K562 (cell line): ENCODE measurements around the gene CFAP141. TPM values are rescaled to one million over a fixed set of nuclear protein-coding genes. Genes with fewer than 3 reads are reported as not detected.
A peak's percentile ranks its signal among the peaks of the same experiment; 100 is the strongest.

ENCODE experiments used
- DEAF1 ChIP-seq: fragments of 450-650 bp; formaldehyde crosslinking; IDR thresholded peaks from 2 replicates; pipeline ENCODE4 v1.4.0; 2020; ENCODE audit warnings: mild to moderate bottlenecking, moderate library complexity
- ELF2 ChIP-seq: fragments of 250-450 bp; sonication (Bioruptor Pico); IDR thresholded peaks from 2 replicates; pipeline ENCODE4 v1.5.0; 2021; ENCODE audit warnings: mild to moderate bottlenecking
- HDAC3 ChIP-seq: fragments of 450-650 bp; IDR thresholded peaks from 2 replicates; pipeline ENCODE4 v1.6.1; 2018; ENCODE audit warnings: borderline replicate concordance, mild to moderate bottlenecking, moderate library complexity; ENCODE audit not compliant: partially characterized antibody
- HDAC8 ChIP-seq: fragments of 450-650 bp; IDR thresholded peaks from 2 replicates; pipeline ENCODE4 v1.6.1; 2016; ENCODE audit warnings: mild to moderate bottlenecking, missing genetic modification characterization, moderate library complexity, missing compliant biosample characterization
- HOXB6 ChIP-seq: fragments of 250-450 bp; sonication (Bioruptor Pico); IDR thresholded peaks from 2 replicates; pipeline ENCODE4 v1.5.1; 2022; ENCODE audit warnings: mild to moderate bottlenecking, borderline replicate concordance
- KDM4B ChIP-seq, 2 experiments: fragments of 450-650 bp in 1 of 2; sonication (generic) in 1 of 2; IDR thresholded peaks; 2 replicates each; pipeline ENCODE4 v1.6.1; 2016 to 2017; ENCODE audit warnings: borderline replicate concordance in 2 of 2, antibody characterized with exemption in 1 of 2, low read depth in 1 of 2, mild to moderate bottlenecking in 1 of 2
- MEF2D ChIP-seq: conservative IDR thresholded peaks from 2 replicates; pipeline ENCODE4 v1.6.1; 2016; ENCODE audit warnings: low read depth, missing genetic modification characterization, missing compliant biosample characterization
- NCOA1 ChIP-seq: fragments of 450-650 bp; IDR thresholded peaks from 2 replicates; pipeline ENCODE4 v1.6.1; 2016; ENCODE audit warnings: low read depth
- PHF21A ChIP-seq: fragments of 450-650 bp; IDR thresholded peaks from 2 replicates; pipeline ENCODE4 v1.6.1; 2017; ENCODE audit warnings: low read depth, borderline replicate concordance
- PREB ChIP-seq: sonication (generic); formaldehyde crosslinking; IDR thresholded peaks from 2 replicates; pipeline ENCODE4 v1.8.1; 2023; ENCODE audit warnings: mild to moderate bottlenecking, missing genetic modification reagents
- SAP30 ChIP-seq: fragments of 200-600 bp; sonication (generic); IDR thresholded peaks from 2 replicates; pipeline ENCODE4 v1.6.1; 2012; ENCODE audit warnings: borderline replicate concordance, low read depth, mild to moderate bottlenecking, moderate library complexity, low read length, control low read depth, inconsistent platforms; ENCODE audit not compliant: insufficient read depth, poor library complexity, severe bottlenecking
- SOX6 ChIP-seq: fragments of 450-650 bp; IDR thresholded peaks from 2 replicates; pipeline ENCODE4 v1.6.1; 2014; ENCODE audit warnings: mild to moderate bottlenecking
- SREBF1 ChIP-seq: fragments of 150-350 bp; IDR thresholded peaks from 2 replicates; pipeline ENCODE4 v1.6.1; 2014; ENCODE audit warnings: antibody characterized with exemption, low read depth, low read length, borderline replicate concordance
- SUPT5H ChIP-seq: fragments of 450-650 bp; IDR thresholded peaks from 2 replicates; pipeline ENCODE4 v1.6.1; 2016
- VEZF1 ChIP-seq: fragments of 200-800 bp; sonication (Bioruptor generic); IDR thresholded peaks from 2 replicates; pipeline ENCODE4 v1.6.1; 2017; ENCODE audit warnings: missing genetic modification characterization, missing compliant biosample characterization
- ZKSCAN8 ChIP-seq: fragments of 200-800 bp; sonication (Bioruptor generic); IDR thresholded peaks from 2 replicates; pipeline ENCODE4 v1.6.1; 2016; ENCODE audit warnings: missing genetic modification characterization, missing compliant biosample characterization
- ZNF431 ChIP-seq: sonication (generic); formaldehyde crosslinking; IDR thresholded peaks from 2 replicates; pipeline ENCODE4 v1.8.0; 2022; ENCODE audit warnings: mild to moderate bottlenecking, missing genetic modification reagents
- ZNF436 ChIP-seq: fragments of 250-450, 450-650 bp; sonication (Bioruptor Pico); formaldehyde crosslinking; IDR thresholded peaks from 2 replicates; pipeline ENCODE4 v1.7.0; 2020; ENCODE audit warnings: mild to moderate bottlenecking
- ZNF507 ChIP-seq: conservative IDR thresholded peaks from 2 replicates; pipeline ENCODE4 v1.6.1; 2017; ENCODE audit warnings: missing genetic modification characterization, missing compliant biosample characterization
- polyA plus RNA-seq, 8 experiments: library from polyadenylated mRNA; depleted of rRNA in 4 of 8; stranded (reverse) in 5 of 8; unstranded in 3 of 8; fragments of >200 nt; fragmentation: Nextera tagmentation in 2 of 8; fragmentation: Illumina TruSeq in 1 of 8; extraction: Ambion mirVana in 2 of 8; extraction: Trizol in 1 of 8; gene quantifications; 2 replicates each; pipeline versions ENCODE4 v1.2.1 to v1.2.3, GENCODE V29; 2011 to 2014; ENCODE audit warnings: inconsistent platforms in 1 of 8, missing spikeins in 1 of 8
- total RNA-seq, 7 experiments: library from RNA; depleted of rRNA in 6 of 7; stranded (reverse); fragments of >200 nt in 6 of 7; fragmentation: Illumina TruSeq in 2 of 7; extraction: Trizol in 2 of 7; gene quantifications; 2 replicates each; pipeline versions ENCODE4 v1.2.1 to v1.2.3, GENCODE V29; 2011 to 2021; ENCODE audit warnings: low replicate concordance in 1 of 7
- TF ChIP-seq, protein P1 (sequence below): fragments of 250-450 bp; sonication (Bioruptor Pico); IDR thresholded peaks from 2 replicates; pipeline ENCODE4 v1.5.0; 2020; ENCODE audit warnings: mild to moderate bottlenecking
- TF ChIP-seq, protein P2 (sequence below): fragments of 250-450 bp; sonication (Bioruptor Pico); IDR thresholded peaks from 2 replicates; pipeline ENCODE4 v1.8.0; 2022; ENCODE audit warnings: inconsistent platforms, mild to moderate bottlenecking, moderate library complexity, borderline replicate concordance

Gene CFAP141
- total and polyA plus RNA-seq, 9 of the 15 experiments (the other 6 are each of a cell fraction or from before 2014, with no cell fraction given), result not detected

DNA sequence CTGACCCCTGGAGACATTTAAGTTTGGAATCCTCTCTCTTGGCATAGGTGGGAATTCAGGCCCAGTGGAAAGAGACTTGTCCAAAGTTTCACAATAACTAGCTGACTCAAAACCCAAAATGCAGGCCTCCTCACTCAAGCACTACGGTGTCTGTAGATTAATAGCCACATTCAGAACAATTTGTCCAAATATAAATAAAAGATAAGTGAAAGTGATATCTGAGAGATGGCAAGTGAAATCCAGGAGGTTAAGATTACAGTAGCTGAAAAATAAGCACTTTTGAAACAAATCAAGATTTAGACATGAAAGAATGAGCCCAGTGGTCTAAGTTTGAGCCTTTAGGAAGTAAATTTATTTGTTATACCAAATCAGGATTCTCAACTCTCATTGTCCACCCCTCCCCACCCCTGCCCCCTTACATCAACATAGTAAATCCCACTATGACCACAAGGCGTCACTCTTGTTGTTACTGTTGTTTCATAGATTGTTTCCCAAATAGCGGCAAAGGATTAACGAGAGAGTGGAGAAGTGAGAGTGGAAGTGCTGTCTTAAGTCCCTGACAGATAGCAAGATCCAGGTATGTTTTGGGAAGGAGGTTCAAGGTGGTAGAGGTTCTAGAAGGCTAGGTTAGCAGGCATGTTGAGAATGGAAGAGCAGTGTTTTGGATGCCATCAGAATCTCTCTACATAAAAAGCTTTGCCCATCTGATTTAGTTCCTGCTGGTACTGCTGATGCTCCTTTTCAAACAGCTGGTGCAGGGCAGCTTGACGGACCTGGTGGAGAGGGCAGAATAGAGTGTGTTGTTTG is 7.2 kb downstream of the CFAP141 start (continued):
- TF ChIP-seq VEZF1 (CRISPR knock-in tag) (peak; percentile 80), SREBF1 (no peak), KDM4B (IDR thresholded peaks at IDR 0.05; ENCODE audit: borderline replicate concordance in 2 of 2, low read depth in 1 of 2) (no peak), SUPT5H (no peak), ZNF431 (CRISPR knock-in tag) (no peak), ZNF436 (CRISPR knock-in tag) (no peak), HDAC8 (tag) (no peak), PHF21A (no peak), SOX6 (no peak), HOXB6 (no peak), PREB (no peak), ELF2 (CRISPR knock-in tag) (no peak), HDAC3 (no peak), MEF2D (tag) (no peak), ZNF507 (tag) (no peak), SAP30 (no peak), NCOA1 (no peak), ZKSCAN8 (CRISPR knock-in tag) (no peak), DEAF1 (CRISPR knock-in tag) (peak; percentile 34; the same call in 1 of the 2 replicates)
- TF ChIP-seq, protein P1, sequence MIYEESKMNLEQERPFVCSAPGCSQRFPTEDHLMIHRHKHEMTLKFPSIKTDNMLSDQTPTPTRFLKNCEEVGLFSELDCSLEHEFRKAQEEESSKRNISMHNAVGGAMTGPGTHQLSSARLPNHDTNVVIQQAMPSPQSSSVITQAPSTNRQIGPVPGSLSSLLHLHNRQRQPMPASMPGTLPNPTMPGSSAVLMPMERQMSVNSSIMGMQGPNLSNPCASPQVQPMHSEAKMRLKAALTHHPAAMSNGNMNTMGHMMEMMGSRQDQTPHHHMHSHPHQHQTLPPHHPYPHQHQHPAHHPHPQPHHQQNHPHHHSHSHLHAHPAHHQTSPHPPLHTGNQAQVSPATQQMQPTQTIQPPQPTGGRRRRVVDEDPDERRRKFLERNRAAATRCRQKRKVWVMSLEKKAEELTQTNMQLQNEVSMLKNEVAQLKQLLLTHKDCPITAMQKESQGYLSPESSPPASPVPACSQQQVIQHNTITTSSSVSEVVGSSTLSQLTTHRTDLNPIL (CRISPR knock-in tag), result no peak
- TF ChIP-seq, protein P2, sequence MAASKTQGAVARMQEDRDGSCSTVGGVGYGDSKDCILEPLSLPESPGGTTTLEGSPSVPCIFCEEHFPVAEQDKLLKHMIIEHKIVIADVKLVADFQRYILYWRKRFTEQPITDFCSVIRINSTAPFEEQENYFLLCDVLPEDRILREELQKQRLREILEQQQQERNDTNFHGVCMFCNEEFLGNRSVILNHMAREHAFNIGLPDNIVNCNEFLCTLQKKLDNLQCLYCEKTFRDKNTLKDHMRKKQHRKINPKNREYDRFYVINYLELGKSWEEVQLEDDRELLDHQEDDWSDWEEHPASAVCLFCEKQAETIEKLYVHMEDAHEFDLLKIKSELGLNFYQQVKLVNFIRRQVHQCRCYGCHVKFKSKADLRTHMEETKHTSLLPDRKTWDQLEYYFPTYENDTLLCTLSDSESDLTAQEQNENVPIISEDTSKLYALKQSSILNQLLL (CRISPR knock-in tag), result no peak
